Activated CD4-positive, alpha-beta T cell treated with anti-CD3 and anti-CD28 coated beads for 4 hours (primary cell): ENCODE data around the gene PWWP2B.

Experiments
- DNase-seq, 2 donors: peaks; one replicate each; pipeline ENCODE4 v3.0.0-alpha.2; 2020

Gene PWWP2B

GRCh38 chr10:132408367-132408781, 11.4 kb downstream of the PWWP2B start:
- no peak for DNase-seq

- DNase-seq: no peak
Observed at GRCh38 chr10:132408823-132409666, 12.0 kb downstream of the PWWP2B start.

- DNase-seq: no peak
Observed at GRCh38 chr10:132409667-132410028, 12.6 kb downstream of the PWWP2B start.

- DNase-seq: no peak
Observed at GRCh38 chr10:132410056-132410778, 13.2 kb downstream of the PWWP2B start.

GRCh38 chr10:132410779-132411532, 14.0 kb downstream of the PWWP2B start:
- DNase-seq: no peak

GRCh38 chr10:132411561-132412253, 14.7 kb downstream of the PWWP2B start:
- no peak for DNase-seq

GRCh38 chr10:132412316-132413192, 15.6 kb downstream of the PWWP2B start:
- no peak for DNase-seq

GRCh38 chr10:132413226-132414205, 16.5 kb downstream of the PWWP2B start:
- DNase-seq: no peak

GRCh38 chr10:132414402-132415016, 17.5 kb downstream of the PWWP2B start:
- DNase-seq: no peak

- no peak for DNase-seq
Observed at GRCh38 chr10:132415255-132415654, 18.3 kb downstream of the PWWP2B start.

- DNase-seq: no peak
Observed at GRCh38 chr10:132415956-132416355, 19.0 kb downstream of the PWWP2B start.

- no peak for DNase-seq
Observed at GRCh38 chr10:132416566-132417256, 19.7 kb downstream of the PWWP2B start.

- no peak for DNase-seq
Observed at GRCh38 chr10:132417257-132417910, 20.4 kb downstream of the PWWP2B start.

GRCh38 chr10:132417957-132418441, 21.0 kb downstream of the PWWP2B start:
- no peak for DNase-seq

GRCh38 chr10:132418527-132419416, 21.8 kb downstream of the PWWP2B start:
- no peak for DNase-seq

GRCh38 chr10:132419538-132420468, 22.8 kb downstream of the PWWP2B start:
- no peak for DNase-seq
